ENCODE data around the gene SLIT1.
"Not testable (repeated sequence)": the region's sequence is repeated elsewhere in the genome, so short reads cannot be mapped to it uniquely, and the experiment has no call there.

The SLIT1 gene

GRCh38 chr10:97039538-97040247 lies 146.1 kb downstream of the SLIT1 start:
- no peak for DNase-seq

GRCh38 chr10:97038688-97039087 lies 147.1 kb downstream of the SLIT1 start:
- DNase-seq = no peak

- peak; percentile 87 for DNase-seq
Measured at GRCh38 chr10:97037365-97038361, 148.1 kb downstream of the SLIT1 start.

- DNase-seq = no peak
Measured at GRCh38 chr10:97034958-97035769, 150.6 kb downstream of the SLIT1 start.

GRCh38 chr10:97034301-97034700 lies 151.5 kb downstream of the SLIT1 start:
- no peak for DNase-seq

GRCh38 chr10:97033841-97034240 lies 151.9 kb downstream of the SLIT1 start:
- not testable (repeated sequence) for DNase-seq

GRCh38 chr10:97032624-97033023 lies 153.1 kb downstream of the SLIT1 start:
- no peak for DNase-seq

GRCh38 chr10:97031459-97031858 lies 154.3 kb downstream of the SLIT1 start:
- DNase-seq = peak; percentile 52

- no peak for DNase-seq
Measured at GRCh38 chr10:97030894-97031293, 154.9 kb downstream of the SLIT1 start.

GRCh38 chr10:97029271-97029670 lies 156.5 kb downstream of the SLIT1 start:
- DNase-seq = no peak

- no peak for DNase-seq
Measured at GRCh38 chr10:97028832-97029178, 157.0 kb downstream of the SLIT1 start.

- DNase-seq = no peak
Measured at GRCh38 chr10:97028126-97028831, 157.5 kb downstream of the SLIT1 start.

GRCh38 chr10:97025613-97026242 lies 160.0 kb downstream of the SLIT1 start:
- DNase-seq = peak; percentile 79

- DNase-seq = no peak
Measured at GRCh38 chr10:97024168-97025073, 161.3 kb downstream of the SLIT1 start.

GRCh38 chr10:97023401-97024167 lies 162.2 kb downstream of the SLIT1 start:
- no peak for DNase-seq

GRCh38 chr10:97022616-97023015 lies 163.1 kb downstream of the SLIT1 start:
- DNase-seq = no peak

GRCh38 chr10:97020452-97021400 lies 165.0 kb downstream of the SLIT1 start:
- DNase-seq = peak; percentile 54

GRCh38 chr10:97019213-97019844 lies 166.4 kb downstream of the SLIT1 start:
- DNase-seq = peak; percentile 44
